ENCODE results near the gene PDZD2. TPM values are rescaled to one million over a fixed set of nuclear protein-coding genes. Genes with fewer than 3 reads are reported as not detected.

PDZD2 gene
- polyA plus RNA-seq, 6 donors from 2014 or later = 0.05 to 0.24 (median 0.06) TPM; not detected in 1

- H3K4me3 Mint-ChIP-seq = peak overlapping the region in 5 of 8 donors; percentile 32 to 84 (median 68)
- ATAC-seq (ENCODE audit: low read depth in 2 of 2) (no peak), DNase-seq (no peak)
- peaks cover 5 to 17% (median 13%) of the 10 kb centered on the region in 7 donors for H3K9me3 Mint-ChIP-seq
- peaks cover 11 to 19% (median 16%) of the 10 kb centered on the region in 3 donors for H3K4me1 Mint-ChIP-seq
- peaks cover 33 to 60% (median 46%) of the 10 kb centered on the region in 3 donors for H3K27me3 Mint-ChIP-seq
- H3K36me3 Mint-ChIP-seq = peaks cover 5 to 6% of the 10 kb centered on the region in 2 donors
- peak overlapping the region in 1 of 6 donors; percentile 26 for H3K27ac Mint-ChIP-seq
These were observed 215.5 kb downstream of the PDZD2 start for GRCh38 chr5:31854181-31855133.

GRCh38 chr5:31855134-31856040, 216.5 kb downstream of the PDZD2 start:
- Mint-ChIP-seq H3K4me3 (peak overlapping the region in 5 of 8 donors; percentile 16 to 78 (median 41)), H3K9me3 (peaks cover 9 to 27% (median 20%) of the 10 kb centered on the region in 7 donors), H3K27me3 (peaks cover 35 to 60% (median 46%) of the 10 kb centered on the region in 3 donors), H3K27ac (no peak overlapping the region), H3K4me1 (peaks cover 11 to 19% (median 16%) of the 10 kb centered on the region in 3 donors), H3K36me3 (peaks cover 5 to 10% of the 10 kb centered on the region in 2 donors)
- no peak for ATAC-seq (ENCODE audit: low read depth in 2 of 2)
- no peak for DNase-seq

- peak overlapping the region in 1 of 6 donors; percentile 46 for H3K27ac Mint-ChIP-seq
- no peak overlapping the region for H3K4me3 Mint-ChIP-seq
- H3K4me1 Mint-ChIP-seq = peaks cover 8 to 15% (median 12%) of the 10 kb centered on the region in 3 donors
- peaks cover 26 to 52% (median 35%) of the 10 kb centered on the region in 3 donors for H3K27me3 Mint-ChIP-seq
- no peak for DNase-seq
- peaks cover 14 to 39% (median 23%) of the 10 kb centered on the region in 7 donors for H3K9me3 Mint-ChIP-seq
- ATAC-seq (ENCODE audit: low read depth in 2 of 2) = no peak
- peaks cover 5 to 10% of the 10 kb centered on the region in 2 donors for H3K36me3 Mint-ChIP-seq
These were observed 220.2 kb downstream of the PDZD2 start for GRCh38 chr5:31859096-31859495.

GRCh38 chr5:31860278-31860677, 221.3 kb downstream of the PDZD2 start:
- H3K4me3 Mint-ChIP-seq = no peak overlapping the region
- DNase-seq (no peak), ATAC-seq (ENCODE audit: low read depth in 2 of 2) (no peak)
- peaks cover 23 to 40% (median 23%) of the 10 kb centered on the region in 3 donors for H3K27me3 Mint-ChIP-seq
- H3K36me3 Mint-ChIP-seq = peaks cover 5 to 10% of the 10 kb centered on the region in 2 donors
- H3K9me3 Mint-ChIP-seq = peaks cover 14 to 39% (median 22%) of the 10 kb centered on the region in 7 donors
- H3K27ac Mint-ChIP-seq = no peak overlapping the region
- peaks cover 1 to 6% (median 4%) of the 10 kb centered on the region in 3 donors for H3K4me1 Mint-ChIP-seq

GRCh38 chr5:31860726-31861433, 221.9 kb downstream of the PDZD2 start:
- Mint-ChIP-seq H3K4me1 (no peaks in the 10 kb centered on the region), H3K27ac (no peak overlapping the region), H3K27me3 (peaks cover 17 to 35% (median 19%) of the 10 kb centered on the region in 3 donors), H3K36me3 (peaks cover 5 to 10% of the 10 kb centered on the region in 2 donors), H3K9me3 (peaks cover 14 to 39% (median 22%) of the 10 kb centered on the region in 7 donors), H3K4me3 (no peak overlapping the region)
- no peak for ATAC-seq (ENCODE audit: low read depth in 2 of 2)
- DNase-seq = no peak

GRCh38 chr5:31861601-31862000, 222.7 kb downstream of the PDZD2 start:
- peaks cover 5 to 10% of the 10 kb centered on the region in 2 donors for H3K36me3 Mint-ChIP-seq
- H3K9me3 Mint-ChIP-seq = peaks cover 14 to 39% (median 22%) of the 10 kb centered on the region in 7 donors
- DNase-seq = no peak
- H3K27ac Mint-ChIP-seq = no peak overlapping the region
- H3K27me3 Mint-ChIP-seq = peaks cover 14 to 35% (median 16%) of the 10 kb centered on the region in 3 donors
- no peak for ATAC-seq (ENCODE audit: low read depth in 2 of 2)
- H3K4me3 Mint-ChIP-seq = no peak overlapping the region
- H3K4me1 Mint-ChIP-seq = no peaks in the 10 kb centered on the region

GRCh38 chr5:31863991-31864411, 225.1 kb downstream of the PDZD2 start:
- H3K9me3 Mint-ChIP-seq = peaks cover 11 to 26% (median 18%) of the 10 kb centered on the region in 7 donors
- DNase-seq (no peak), ATAC-seq (ENCODE audit: low read depth in 2 of 2) (no peak)
- H3K4me3 Mint-ChIP-seq = no peak overlapping the region
- H3K27ac Mint-ChIP-seq = no peak overlapping the region
- peaks cover 16 to 25% (median 18%) of the 10 kb centered on the region in 3 donors for H3K27me3 Mint-ChIP-seq
- H3K36me3 Mint-ChIP-seq = peaks cover 5 to 8% of the 10 kb centered on the region in 2 donors
- no peaks in the 10 kb centered on the region for H3K4me1 Mint-ChIP-seq

- peak overlapping the region in 1 of 8 donors; percentile 59 for H3K4me3 Mint-ChIP-seq
- H3K27ac Mint-ChIP-seq = peak overlapping the region in 1 of 6 donors; percentile 60
These were observed 227.2 kb downstream of the PDZD2 start for GRCh38 chr5:31866166-31866565.

GRCh38 chr5:31867219-31867618, 228.3 kb downstream of the PDZD2 start:
- Mint-ChIP-seq H3K27ac (no peak overlapping the region), H3K36me3 (no peaks in the 10 kb centered on the region), H3K4me1 (no peaks in the 10 kb centered on the region), H3K4me3 (no peak overlapping the region), H3K9me3 (peaks cover 0 to 2% (median 0%) of the 10 kb centered on the region in 7 donors), H3K27me3 (peaks cover 9 to 22% (median 18%) of the 10 kb centered on the region in 3 donors)
- no peak for DNase-seq
- ATAC-seq (ENCODE audit: low read depth in 2 of 2) = no peak

More at GRCh38 chr5:31866166-31866565, 227.2 kb downstream of the PDZD2 start:
- Mint-ChIP-seq H3K9me3 (peaks cover 0 to 5% (median 0%) of the 10 kb centered on the region in 7 donors), H3K27me3 (peaks cover 9 to 22% (median 18%) of the 10 kb centered on the region in 3 donors), H3K4me1 (no peaks in the 10 kb centered on the region), H3K36me3 (no peaks in the 10 kb centered on the region)
- DNase-seq (no peak), ATAC-seq (ENCODE audit: low read depth in 2 of 2) (no peak)

GRCh38 chr5:31880449-31880848, 241.5 kb downstream of the PDZD2 start:
- no peaks in the 10 kb centered on the region for H3K27me3 Mint-ChIP-seq

GRCh38 chr5:31884896-31885295, 246.0 kb downstream of the PDZD2 start:
- no peaks in the 10 kb centered on the region for H3K36me3 Mint-ChIP-seq
- peaks cover 0 to 5% (median 5%) of the 10 kb centered on the region in 3 donors for H3K27me3 Mint-ChIP-seq
- H3K27ac Mint-ChIP-seq = no peak overlapping the region
- ATAC-seq (ENCODE audit: low read depth in 2 of 2) (no peak), DNase-seq (no peak)
- no peaks in the 10 kb centered on the region for H3K4me1 Mint-ChIP-seq
- H3K4me3 Mint-ChIP-seq = no peak overlapping the region
- H3K9me3 Mint-ChIP-seq = peaks cover 0 to 2% (median 0%) of the 10 kb centered on the region in 7 donors

More at GRCh38 chr5:31880449-31880848, 241.5 kb downstream of the PDZD2 start:
- H3K9me3 Mint-ChIP-seq = no peaks in the 10 kb centered on the region
- H3K4me3 Mint-ChIP-seq = no peak overlapping the region
- no peak overlapping the region for H3K27ac Mint-ChIP-seq
- no peaks in the 10 kb centered on the region for H3K4me1 Mint-ChIP-seq
- ATAC-seq (ENCODE audit: low read depth in 2 of 2) (no peak), DNase-seq (no peak)
- no peaks in the 10 kb centered on the region for H3K36me3 Mint-ChIP-seq

- peak overlapping the region in 1 of 6 donors; percentile 38 for H3K27ac Mint-ChIP-seq
- H3K4me1 Mint-ChIP-seq = no peaks in the 10 kb centered on the region
- H3K27me3 Mint-ChIP-seq = peaks cover 0 to 5% (median 5%) of the 10 kb centered on the region in 3 donors
- H3K36me3 Mint-ChIP-seq = no peaks in the 10 kb centered on the region
- no peak for ATAC-seq (ENCODE audit: low read depth in 2 of 2)
- peaks cover 0 to 2% (median 0%) of the 10 kb centered on the region in 7 donors for H3K9me3 Mint-ChIP-seq
- no peak for DNase-seq
- H3K4me3 Mint-ChIP-seq = no peak overlapping the region
These were observed 247.3 kb downstream of the PDZD2 start for GRCh38 chr5:31886206-31886605.
